HUDEP-2 (cell line): ENCODE results near the gene RPA3.

Source experiments
- DNase-seq, 76 experiments: peaks; one replicate each; lab custom pipeline; 2025; ENCODE audit not compliant: unreplicated experiment in 76 of 76; lab: John Stamatoyannopoulos, UW

The RPA3 gene

GRCh38 chr7:7696458-7697119 lies 21.8 kb downstream of the RPA3 start:
- DNase-seq = no peak

GRCh38 chr7:7695111-7695817 lies 23.1 kb downstream of the RPA3 start:
- DNase-seq = no peak

- no peak for DNase-seq
Observed at GRCh38 chr7:7694542-7694941, 23.9 kb downstream of the RPA3 start.

GRCh38 chr7:7693881-7694280 lies 24.5 kb downstream of the RPA3 start:
- DNase-seq = no peak

GRCh38 chr7:7688956-7689355 lies 29.5 kb downstream of the RPA3 start:
- no peak for DNase-seq

GRCh38 chr7:7688310-7688709 lies 30.1 kb downstream of the RPA3 start:
- DNase-seq = no peak

- no peak for DNase-seq
Observed at GRCh38 chr7:7687800-7688199, 30.6 kb downstream of the RPA3 start.

GRCh38 chr7:7686811-7687508 lies 31.4 kb downstream of the RPA3 start:
- no peak for DNase-seq

GRCh38 chr7:7682861-7683260 lies 35.5 kb downstream of the RPA3 start:
- DNase-seq = no peak

- DNase-seq = no peak
Observed at GRCh38 chr7:7681936-7682329, 36.5 kb downstream of the RPA3 start.

GRCh38 chr7:7681191-7681935 lies 37.0 kb downstream of the RPA3 start:
- peak in 48 of 76 experiments; percentile 3 to 83 (median 56) for DNase-seq

- DNase-seq = peak in 1 of 76 experiments; percentile 10
Observed at GRCh38 chr7:7679640-7680039, 38.8 kb downstream of the RPA3 start.

GRCh38 chr7:7675686-7676085 lies 42.7 kb downstream of the RPA3 start:
- DNase-seq = no peak

GRCh38 chr7:7673240-7673550 lies 45.2 kb downstream of the RPA3 start:
- no peak for DNase-seq

- DNase-seq = no peak
Observed at GRCh38 chr7:7672545-7673239, 45.7 kb downstream of the RPA3 start.

GRCh38 chr7:7671361-7671760 lies 47.0 kb downstream of the RPA3 start:
- peak in 1 of 76 experiments; percentile 9 for DNase-seq

GRCh38 chr7:7670490-7670889 lies 47.9 kb downstream of the RPA3 start:
- peak in 2 of 76 experiments; percentile 10 to 18 for DNase-seq

GRCh38 chr7:7668706-7669105 lies 49.7 kb downstream of the RPA3 start:
- DNase-seq = no peak

GRCh38 chr7:7667187-7667586 lies 51.2 kb downstream of the RPA3 start:
- DNase-seq = no peak

GRCh38 chr7:7665031-7665430 lies 53.4 kb downstream of the RPA3 start:
- DNase-seq = no peak

GRCh38 chr7:7664291-7664690 lies 54.1 kb downstream of the RPA3 start:
- DNase-seq = no peak
